ENCODE data around the gene SHPK. TPM values are rescaled to one million over a fixed set of nuclear protein-coding genes. Genes with fewer than 3 reads are reported as not detected.

SHPK gene
- polyA plus RNA-seq, 1 donor, result 21.3 TPM

- no CpG with 5 or more reads among the region's 16 CpGs for WGBS (ENCODE audit: insufficient coverage, low lambda C conversion rate)
- no peak overlapping the region for H3K4me3 ChIP-seq (ENCODE audit: low read length)
- no peak overlapping the region for H3K27ac ChIP-seq (ENCODE audit: low read length)
- H3K27me3 ChIP-seq (ENCODE audit: control insufficient read depth, insufficient read depth, low read length), result peaks cover 3% of the 10 kb centered on the region
- no peaks in the 10 kb centered on the region for H3K36me3 ChIP-seq (ENCODE audit: control insufficient read depth, insufficient read depth, low read length)
- DNase-seq, result no peak
- H3K9me3 ChIP-seq (ENCODE audit: control insufficient read depth, low read depth, low read length), result no peaks in the 10 kb centered on the region
- H3K4me1 ChIP-seq (ENCODE audit: control insufficient read depth, insufficient read depth, low read length), result no peaks in the 10 kb centered on the region
Observed at GRCh38 chr17:3678095-3678820, 42.2 kb upstream of the SHPK start.

DNA sequence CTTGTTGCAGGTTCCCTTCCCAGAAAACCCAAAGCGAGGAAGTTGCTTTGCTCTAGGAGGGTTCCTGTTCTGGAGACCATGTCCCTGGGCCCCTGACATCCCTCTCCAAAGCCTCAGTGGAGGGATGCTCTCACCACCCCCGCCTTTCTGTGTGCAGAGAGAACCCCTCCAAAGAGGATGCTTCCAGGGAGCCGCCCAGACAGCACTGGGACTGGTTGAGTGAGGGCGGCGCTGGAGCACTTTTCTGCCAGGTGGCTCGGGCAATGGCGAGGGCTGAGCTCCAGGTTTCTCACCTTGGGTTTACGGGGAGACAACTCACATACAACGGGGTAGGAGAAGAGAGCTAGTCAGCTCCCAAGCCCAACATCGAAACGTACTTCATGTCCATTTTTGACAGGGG lies 39.8 kb upstream of the SHPK start:
- H3K4me1 ChIP-seq (ENCODE audit: control insufficient read depth, insufficient read depth, low read length), result no peaks in the 10 kb centered on the region
- H3K36me3 ChIP-seq (ENCODE audit: control insufficient read depth, insufficient read depth, low read length), result peaks cover 2% of the 10 kb centered on the region
- H3K27ac ChIP-seq (ENCODE audit: low read length), result no peak overlapping the region
- no peak for DNase-seq
- no peak overlapping the region for H3K4me3 ChIP-seq (ENCODE audit: low read length)
- no peaks in the 10 kb centered on the region for H3K9me3 ChIP-seq (ENCODE audit: control insufficient read depth, low read depth, low read length)
- no peaks in the 10 kb centered on the region for H3K27me3 ChIP-seq (ENCODE audit: control insufficient read depth, insufficient read depth, low read length)
- no CpG with 5 or more reads among the region's 11 CpGs for WGBS (ENCODE audit: insufficient coverage, low lambda C conversion rate)

DNA sequence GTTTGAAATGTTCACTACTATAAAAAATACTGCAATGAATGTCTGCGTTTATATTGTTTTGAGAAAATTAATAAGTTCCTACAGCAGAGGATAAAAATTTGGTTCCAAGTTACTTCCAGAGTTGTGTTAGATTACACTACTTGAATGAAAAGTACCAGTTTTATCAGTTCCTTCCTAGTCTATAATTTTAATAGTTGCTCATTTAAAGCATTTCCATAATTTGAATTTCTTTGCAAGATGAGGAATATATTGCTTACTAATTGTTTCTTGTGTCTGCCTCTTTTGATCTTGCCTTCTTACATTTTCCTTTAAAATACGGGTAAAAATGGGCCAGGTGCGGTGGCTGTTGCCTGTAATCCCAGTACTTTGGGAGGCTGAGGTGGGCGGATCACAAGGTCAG lies 36.5 kb upstream of the SHPK start:
- Histone ChIP-seq H3K4me3 (ENCODE audit: low read length) (no peak overlapping the region), H3K27ac (ENCODE audit: low read length) (no peak overlapping the region), H3K36me3 (ENCODE audit: control insufficient read depth, insufficient read depth, low read length) (peaks cover 2% of the 10 kb centered on the region), H3K4me1 (ENCODE audit: control insufficient read depth, insufficient read depth, low read length) (no peaks in the 10 kb centered on the region), H3K27me3 (ENCODE audit: control insufficient read depth, insufficient read depth, low read length) (no peaks in the 10 kb centered on the region), H3K9me3 (ENCODE audit: control insufficient read depth, low read depth, low read length) (peaks cover 4% of the 10 kb centered on the region)
- no peak for DNase-seq
- 100% methylated on average over 1 of the region's 4 CpGs for WGBS (ENCODE audit: insufficient coverage, low lambda C conversion rate)

GRCh38 chr17:3669548-3669947 lies 33.5 kb upstream of the SHPK start:
- no peaks in the 10 kb centered on the region for H3K27me3 ChIP-seq (ENCODE audit: control insufficient read depth, insufficient read depth, low read length)
- no CpG with 5 or more reads among the region's 12 CpGs for WGBS (ENCODE audit: insufficient coverage, low lambda C conversion rate)
- peaks cover 4% of the 10 kb centered on the region for H3K9me3 ChIP-seq (ENCODE audit: control insufficient read depth, low read depth, low read length)
- peaks cover 10% of the 10 kb centered on the region for H3K4me1 ChIP-seq (ENCODE audit: control insufficient read depth, insufficient read depth, low read length)
- no peak for DNase-seq
- H3K4me3 ChIP-seq (ENCODE audit: low read length), result peak overlapping the region; percentile 98
- H3K36me3 ChIP-seq (ENCODE audit: control insufficient read depth, insufficient read depth, low read length), result peaks cover 17% of the 10 kb centered on the region
- H3K27ac ChIP-seq (ENCODE audit: low read length), result no peak overlapping the region

DNA sequence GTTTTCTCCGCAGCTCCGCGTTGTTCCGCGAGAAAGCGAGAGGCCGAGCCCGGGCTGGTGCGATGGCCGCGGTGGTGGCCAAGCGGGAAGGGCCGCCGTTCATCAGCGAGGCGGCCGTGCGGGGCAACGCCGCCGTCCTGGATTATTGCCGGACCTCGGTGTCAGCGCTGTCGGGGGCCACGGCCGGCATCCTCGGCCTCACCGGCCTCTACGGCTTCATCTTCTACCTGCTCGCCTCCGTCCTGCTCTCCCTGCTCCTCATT lies 33.0 kb upstream of the SHPK start:
- H3K27ac ChIP-seq (ENCODE audit: low read length), result peak overlapping the region; percentile 71
- peaks cover 10% of the 10 kb centered on the region for H3K4me1 ChIP-seq (ENCODE audit: control insufficient read depth, insufficient read depth, low read length)
- H3K9me3 ChIP-seq (ENCODE audit: control insufficient read depth, low read depth, low read length), result peaks cover 4% of the 10 kb centered on the region
- no peaks in the 10 kb centered on the region for H3K27me3 ChIP-seq (ENCODE audit: control insufficient read depth, insufficient read depth, low read length)
- peaks cover 23% of the 10 kb centered on the region for H3K36me3 ChIP-seq (ENCODE audit: control insufficient read depth, insufficient read depth, low read length)
- H3K4me3 ChIP-seq (ENCODE audit: low read length), result peak overlapping the region; percentile 98
- no peak for DNase-seq
- no CpG with 5 or more reads among the region's 32 CpGs for WGBS (ENCODE audit: insufficient coverage, low lambda C conversion rate)

- peak within 1 kb of the TSS; percentile 99 for H3K27ac ChIP-seq (ENCODE audit: low read length)
- WGBS (ENCODE audit: insufficient coverage, low lambda C conversion rate), result no CpG with 5 or more reads among the region's 89 CpGs
- peaks cover 10% of the 10 kb centered on the region for H3K4me1 ChIP-seq (ENCODE audit: control insufficient read depth, insufficient read depth, low read length)
- no peaks in the 10 kb centered on the region for H3K27me3 ChIP-seq (ENCODE audit: control insufficient read depth, insufficient read depth, low read length)
- peaks cover 28% of the 10 kb centered on the region for H3K36me3 ChIP-seq (ENCODE audit: control insufficient read depth, insufficient read depth, low read length)
- peak; percentile 98 to 99 for DNase-seq
- H3K4me3 ChIP-seq (ENCODE audit: low read length), result peak within 1 kb of the TSS; percentile 98
- peaks cover 4% of the 10 kb centered on the region for H3K9me3 ChIP-seq (ENCODE audit: control insufficient read depth, low read depth, low read length)
Observed at GRCh38 chr17:3668279-3669084, 32.4 kb upstream of the SHPK start, which contains the start of the genes EMC6 and TAX1BP3. TSS of gene EMC6 (plus strand) at chr17:3668812. CDS start at chr17:3669147, 335 bp downstream. TSS of gene TAX1BP3 (minus strand) at chr17:3668578. CDS start at chr17:3668526, 52 bp downstream.

- H3K27me3 ChIP-seq (ENCODE audit: control insufficient read depth, insufficient read depth, low read length), result no peaks in the 10 kb centered on the region
- H3K4me1 ChIP-seq (ENCODE audit: control insufficient read depth, insufficient read depth, low read length), result peaks cover 10% of the 10 kb centered on the region
- peaks cover 4% of the 10 kb centered on the region for H3K9me3 ChIP-seq (ENCODE audit: control insufficient read depth, low read depth, low read length)
- peaks cover 36% of the 10 kb centered on the region for H3K36me3 ChIP-seq (ENCODE audit: control insufficient read depth, insufficient read depth, low read length)
- WGBS (ENCODE audit: insufficient coverage, low lambda C conversion rate), result no CpG with 5 or more reads among the region's 39 CpGs
- peak overlapping the region; percentile 99 for H3K27ac ChIP-seq (ENCODE audit: low read length)
- peak; percentile 92 to 95 for DNase-seq
- H3K4me3 ChIP-seq (ENCODE audit: low read length), result peak overlapping the region; percentile 98
Observed at GRCh38 chr17:3667366-3668278, 31.6 kb upstream of the SHPK start.

DNA sequence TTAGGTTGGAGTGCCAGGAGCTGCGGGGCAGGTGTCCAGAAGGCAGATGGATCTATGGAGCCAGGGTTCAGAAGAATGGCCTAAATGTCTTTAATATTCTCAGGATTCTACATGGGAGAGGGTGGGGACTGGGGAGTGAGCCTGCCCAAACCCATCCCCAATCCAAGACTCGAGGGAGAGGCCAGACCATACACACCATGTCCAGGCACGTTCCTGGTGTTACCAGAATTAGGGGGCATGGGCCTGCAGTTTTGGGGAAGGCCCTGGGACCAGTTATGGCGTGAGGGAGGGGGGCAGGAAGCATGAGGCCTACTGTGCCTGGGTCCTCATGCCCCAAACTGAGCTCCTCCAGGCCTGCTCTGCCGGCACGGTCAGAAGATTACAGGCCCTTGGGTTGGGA lies 30.5 kb upstream of the SHPK start:
- no peaks in the 10 kb centered on the region for H3K27me3 ChIP-seq (ENCODE audit: control insufficient read depth, insufficient read depth, low read length)
- peaks cover 4% of the 10 kb centered on the region for H3K9me3 ChIP-seq (ENCODE audit: control insufficient read depth, low read depth, low read length)
- peak overlapping the region; percentile 6 for H3K4me3 ChIP-seq (ENCODE audit: low read length)
- H3K4me1 ChIP-seq (ENCODE audit: control insufficient read depth, insufficient read depth, low read length), result peaks cover 12% of the 10 kb centered on the region
- WGBS (ENCODE audit: insufficient coverage, low lambda C conversion rate), result no CpG with 5 or more reads among the region's 6 CpGs
- DNase-seq, result no peak
- no peak overlapping the region for H3K27ac ChIP-seq (ENCODE audit: low read length)
- peaks cover 42% of the 10 kb centered on the region for H3K36me3 ChIP-seq (ENCODE audit: control insufficient read depth, insufficient read depth, low read length)

DNA sequence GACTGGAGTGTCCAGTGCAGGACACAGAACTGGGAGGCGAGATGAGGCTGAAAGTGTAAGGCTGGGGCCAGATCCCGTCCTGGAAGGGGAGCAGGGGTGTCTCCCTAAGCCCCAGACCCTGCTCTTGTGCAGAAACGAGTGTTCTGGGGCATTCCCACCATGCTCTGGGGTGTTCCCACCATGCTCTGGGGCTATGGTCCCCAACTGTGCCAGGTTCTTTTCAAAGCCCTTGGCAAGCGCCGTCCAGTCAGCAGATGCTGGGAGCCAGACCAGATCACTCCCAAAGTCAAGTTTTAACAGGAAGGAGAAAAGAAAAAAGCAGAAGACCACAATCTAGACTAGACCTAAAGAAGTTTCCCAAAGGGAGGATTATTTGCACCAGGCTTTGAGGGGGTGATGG lies 29.8 kb upstream of the SHPK start:
- no peak overlapping the region for H3K27ac ChIP-seq (ENCODE audit: low read length)

More for the DNA sequence above, 29.8 kb upstream of the SHPK start:
- Histone ChIP-seq H3K9me3 (ENCODE audit: control insufficient read depth, low read depth, low read length) (peaks cover 4% of the 10 kb centered on the region), H3K27me3 (ENCODE audit: control insufficient read depth, insufficient read depth, low read length) (no peaks in the 10 kb centered on the region), H3K36me3 (ENCODE audit: control insufficient read depth, insufficient read depth, low read length) (peaks cover 49% of the 10 kb centered on the region), H3K4me1 (ENCODE audit: control insufficient read depth, insufficient read depth, low read length) (peaks cover 12% of the 10 kb centered on the region), H3K4me3 (ENCODE audit: low read length) (no peak overlapping the region)
- DNase-seq, result no peak
- no CpG with 5 or more reads among the region's 5 CpGs for WGBS (ENCODE audit: insufficient coverage, low lambda C conversion rate)

Measured in large intestine (tissue), 3 donors.